ENCODE data around the gene TAOK2. TPM values are rescaled to one million over a fixed set of nuclear protein-coding genes. Genes with fewer than 3 reads are reported as not detected.

The TAOK2 gene
- total RNA-seq, 1 donor from 2014 or later, result 41.5 TPM

Other genes starting within 250 kb of the TAOK2 start
- gene C16orf54, start 227.9 kb upstream of the TAOK2 start, total RNA-seq, result 61.6 and 65.2 TPM in 2 replicates
- not detected in 2 replicates for gene ZG16, start 195.6 kb upstream of the TAOK2 start, total RNA-seq
- 129 and 133 TPM in 2 replicates for gene KIF22, start 183.1 kb upstream of the TAOK2 start, total RNA-seq
- gene MAZ, start 167.3 kb upstream of the TAOK2 start, total RNA-seq, result 353 and 357 TPM in 2 replicates
- gene PRRT2, start 161.7 kb upstream of the TAOK2 start, total RNA-seq, result 0.61 and 0.91 TPM in 2 replicates
- gene PAGR1, start 157.7 kb upstream of the TAOK2 start, total RNA-seq, result 24.3 and 24.8 TPM in 2 replicates
- gene MVP, start 153.4 kb upstream of the TAOK2 start, total RNA-seq, result 263 and 268 TPM in 2 replicates
- gene CDIPT, start 110.6 kb upstream of the TAOK2 start, total RNA-seq, result 68.7 and 75.4 TPM in 2 replicates
- 0.07 TPM in 2 replicates for gene SEZ6L2, start 74.3 kb upstream of the TAOK2 start, total RNA-seq
- gene ASPHD1, start 73.4 kb upstream of the TAOK2 start, total RNA-seq, result 0.17 and 0.32 TPM in 2 replicates
- gene KCTD13, start 47.6 kb upstream of the TAOK2 start, total RNA-seq, result 42.2 and 48.4 TPM in 2 replicates
- gene TMEM219, start 11.8 kb upstream of the TAOK2 start, total RNA-seq, result 46.1 and 54.0 TPM in 2 replicates
- gene HIRIP3, start 21.7 kb downstream of the TAOK2 start, total RNA-seq, result 35.8 and 36.9 TPM in 2 replicates
- 98.2 and 112 TPM in 2 replicates for gene INO80E, start 22.4 kb downstream of the TAOK2 start, total RNA-seq
- not detected in 2 replicates for gene DOC2A, start 37.2 kb downstream of the TAOK2 start, total RNA-seq
- gene C16orf92, start 49.3 kb downstream of the TAOK2 start, total RNA-seq, result not detected in 2 replicates
- 1.4 and 2.3 TPM in 2 replicates for gene TLCD3B, start 57.4 kb downstream of the TAOK2 start, total RNA-seq
- gene ALDOA, start 91.9 kb downstream of the TAOK2 start, total RNA-seq, result 1,204 and 1,207 TPM in 2 replicates
- 147 and 149 TPM in 2 replicates for gene PPP4C, start 102.1 kb downstream of the TAOK2 start, total RNA-seq
- 0.54 and 0.68 TPM in 2 replicates for gene TBX6, start 118.1 kb downstream of the TAOK2 start, total RNA-seq
- gene YPEL3, start 122.3 kb downstream of the TAOK2 start, total RNA-seq, result 49.2 and 51.4 TPM in 2 replicates
- 7.6 and 11.2 TPM in 2 replicates for gene GDPD3, start 139.7 kb downstream of the TAOK2 start, total RNA-seq
- gene MAPK3, start 149.4 kb downstream of the TAOK2 start, total RNA-seq, result 65.5 and 68.9 TPM in 2 replicates
- gene CORO1A, start 209.7 kb downstream of the TAOK2 start, total RNA-seq, result 1,802 and 1,829 TPM in 2 replicates
- 183 and 188 TPM in 2 replicates for gene BOLA2B, start 219.8 kb downstream of the TAOK2 start, total RNA-seq
- gene SLX1A, start 220.0 kb downstream of the TAOK2 start, total RNA-seq, result 57.3 and 64.3 TPM in 2 replicates
- gene SULT1A3, start 225.4 kb downstream of the TAOK2 start, total RNA-seq, result 29.2 and 31.7 TPM in 2 replicates

Data from T-helper 1 cell treated with Interleukin-12 subunit alpha and Interleukin-12 subunit beta and Interleukin-4 antibody, amounts not matched to agents 30 ng/mL and 1 ng/mL, for 36 hours (primary cell).